WERI-Rb-1 (cell line): Measurements from ENCODE around the gene MAN2A1.

Source experiments
- DNase-seq: peaks from one replicate; pipeline ENCODE4 v3.0.0-alpha.2; 2020
- H3K27ac ChIP-seq: fragments of 250-450 bp; sonication (Bioruptor Pico); 2 replicates; pipeline ENCODE4 v1.5.1; 2020; ENCODE audit warnings: mild to moderate bottlenecking, moderate library complexity
- H3K27me3 ChIP-seq: fragments of 250-450 bp; sonication (Bioruptor Pico); 2 replicates; pipeline ENCODE4 v1.5.1; 2021; ENCODE audit warnings: mild to moderate bottlenecking, low read depth, moderate library complexity; ENCODE audit not compliant: insufficient read depth, severe bottlenecking
- H3K36me3 ChIP-seq: fragments of 250-450 bp; sonication (Bioruptor Pico); 2 replicates; pipeline ENCODE4 v1.5.1; 2020; ENCODE audit warnings: mild to moderate bottlenecking, moderate library complexity
- H3K4me3 ChIP-seq: 2 replicates; pipeline ENCODE4 v1.5.1; 2011; ENCODE audit warnings: low read depth, mild to moderate bottlenecking, control low read depth, low read length
- H3K9me3 ChIP-seq: fragments of 250-450 bp; sonication (Bioruptor Pico); 2 replicates; pipeline ENCODE4 v1.5.1; 2021; ENCODE audit warnings: mild to moderate bottlenecking, moderate library complexity; ENCODE audit not compliant: severe bottlenecking
- TF ChIP-seq, protein P1 (sequence below): IDR thresholded peaks from 2 replicates; pipeline ENCODE4 v1.5.1; 2011; ENCODE audit warnings: low read depth, mild to moderate bottlenecking, control low read depth, inconsistent platforms, low read length

The MAN2A1 gene

DNA sequence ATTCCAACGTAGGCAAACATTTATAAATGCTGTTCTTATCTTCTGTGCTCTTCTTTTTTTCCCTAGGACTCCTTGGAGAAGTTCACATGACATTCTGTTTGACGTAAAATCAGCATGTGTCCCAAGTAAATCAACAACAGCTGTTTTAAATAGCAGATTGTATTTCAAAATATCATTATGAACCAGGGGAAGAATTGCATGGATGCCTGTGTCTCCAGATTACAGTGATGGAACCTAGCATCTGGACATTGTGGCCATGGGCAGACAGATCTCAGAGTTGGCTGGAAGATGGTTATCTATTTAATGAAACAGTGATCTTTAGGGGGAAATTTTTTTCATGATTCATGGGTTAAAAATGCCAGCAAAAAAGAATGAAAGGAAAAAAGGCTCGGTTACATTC is 222.0 kb downstream of the MAN2A1 start:
- H3K9me3 ChIP-seq, result no peaks in the 10 kb centered on the region
- H3K36me3 ChIP-seq, result no peaks in the 10 kb centered on the region
- TF ChIP-seq, protein P1, sequence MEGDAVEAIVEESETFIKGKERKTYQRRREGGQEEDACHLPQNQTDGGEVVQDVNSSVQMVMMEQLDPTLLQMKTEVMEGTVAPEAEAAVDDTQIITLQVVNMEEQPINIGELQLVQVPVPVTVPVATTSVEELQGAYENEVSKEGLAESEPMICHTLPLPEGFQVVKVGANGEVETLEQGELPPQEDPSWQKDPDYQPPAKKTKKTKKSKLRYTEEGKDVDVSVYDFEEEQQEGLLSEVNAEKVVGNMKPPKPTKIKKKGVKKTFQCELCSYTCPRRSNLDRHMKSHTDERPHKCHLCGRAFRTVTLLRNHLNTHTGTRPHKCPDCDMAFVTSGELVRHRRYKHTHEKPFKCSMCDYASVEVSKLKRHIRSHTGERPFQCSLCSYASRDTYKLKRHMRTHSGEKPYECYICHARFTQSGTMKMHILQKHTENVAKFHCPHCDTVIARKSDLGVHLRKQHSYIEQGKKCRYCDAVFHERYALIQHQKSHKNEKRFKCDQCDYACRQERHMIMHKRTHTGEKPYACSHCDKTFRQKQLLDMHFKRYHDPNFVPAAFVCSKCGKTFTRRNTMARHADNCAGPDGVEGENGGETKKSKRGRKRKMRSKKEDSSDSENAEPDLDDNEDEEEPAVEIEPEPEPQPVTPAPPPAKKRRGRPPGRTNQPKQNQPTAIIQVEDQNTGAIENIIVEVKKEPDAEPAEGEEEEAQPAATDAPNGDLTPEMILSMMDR, result no peak
- H3K27me3 ChIP-seq, result no peaks in the 10 kb centered on the region
- no peak for DNase-seq
- H3K4me3 ChIP-seq, result no peak overlapping the region
- no peak overlapping the region for H3K27ac ChIP-seq

DNA sequence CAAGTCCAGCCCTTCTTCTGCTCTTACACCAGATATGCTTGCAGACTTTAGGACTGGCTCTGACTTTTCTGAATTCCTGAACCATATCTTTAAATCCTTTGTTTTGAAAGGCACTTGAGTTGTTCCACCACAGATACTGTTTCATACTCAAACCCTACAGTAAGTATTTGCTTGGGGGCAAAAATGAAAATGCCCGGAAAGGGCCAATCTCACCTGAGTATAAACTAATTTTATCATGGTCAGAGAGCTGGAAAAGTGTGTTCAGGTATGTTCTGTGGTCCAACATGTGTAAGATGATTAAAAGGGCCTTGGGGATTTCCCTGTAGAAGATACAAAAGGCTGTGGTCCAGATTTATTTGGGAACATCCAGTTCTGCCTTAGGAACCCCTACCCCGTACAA is 225.2 kb downstream of the MAN2A1 start:
- peaks cover 5% of the 10 kb centered on the region; the same call in 1 of the 2 replicates for H3K36me3 ChIP-seq
- TF ChIP-seq, protein P1, result no peak
- H3K4me3 ChIP-seq, result no peak overlapping the region
- no peak overlapping the region; the same call in 1 of the 2 replicates for H3K27ac ChIP-seq
- DNase-seq, result no peak
- H3K27me3 ChIP-seq, result no peaks in the 10 kb centered on the region
- H3K9me3 ChIP-seq, result no peaks in the 10 kb centered on the region

DNA sequence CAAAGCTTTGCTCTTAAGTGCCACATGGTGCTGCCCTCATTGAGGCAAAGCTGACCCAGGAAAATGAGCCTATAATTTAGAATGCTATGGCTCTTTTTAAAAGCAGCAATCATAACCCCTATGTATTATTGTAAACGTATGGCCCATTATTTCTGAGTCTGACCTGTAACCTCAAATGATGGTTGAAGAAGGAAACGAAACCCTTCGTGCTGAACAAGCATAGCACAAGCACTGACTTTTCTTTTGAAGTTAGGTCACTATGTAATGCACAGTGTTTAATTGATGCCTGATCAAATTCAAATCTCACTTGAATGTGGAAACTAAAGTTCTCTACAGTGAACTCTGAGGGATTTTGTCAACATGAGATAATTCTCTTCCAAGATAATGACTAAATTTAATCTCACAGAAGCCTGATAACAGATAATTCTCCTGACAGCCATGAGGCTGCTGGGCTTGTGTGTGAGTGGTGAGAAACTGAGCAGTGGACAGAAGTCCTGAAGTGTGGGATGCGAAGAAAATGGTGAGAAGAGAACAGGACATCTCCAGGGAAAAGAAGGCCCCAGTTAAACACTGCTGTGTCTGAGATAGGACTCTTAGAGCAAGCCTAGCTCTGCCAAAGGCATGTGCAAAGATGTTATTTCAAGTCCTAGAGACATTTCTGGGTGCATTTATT is 226.9 kb downstream of the MAN2A1 start:
- no peaks in the 10 kb centered on the region for H3K9me3 ChIP-seq
- H3K4me3 ChIP-seq, result peak overlapping the region; percentile 19
- peak; percentile 72 for DNase-seq
- H3K27me3 ChIP-seq, result no peaks in the 10 kb centered on the region
- peaks cover 7% of the 10 kb centered on the region; the same call in 1 of the 2 replicates for H3K36me3 ChIP-seq
- peak overlapping the region; percentile 89 for H3K27ac ChIP-seq
- TF ChIP-seq, protein P1, result no peak
